Gastrocnemius medialis (tissue), 4 donors: ENCODE results near the gene NTN1. TPM values are rescaled to one million over a fixed set of nuclear protein-coding genes. Genes with fewer than 3 reads are reported as not detected.

Experiments used
- ATAC-seq, 2 donors: fragments of 150-250 bp; one replicate each; pipeline ENCODE4 v1.9.1; 2016
- DNase-seq, 2 donors: peaks; one replicate each; pipeline ENCODE4 v3.0.0-alpha.2; 2019
- H3K27ac ChIP-seq, 4 donors: fragments of 200-600 bp; sonication (generic); 1 replicate in 1 of 4; 2 replicates in 3 of 4; pipeline ENCODE4 v1.5.1; 2016 to 2018; ENCODE audit warnings: mild to moderate bottlenecking in 2 of 4, moderate library complexity in 1 of 4
- H3K27me3 ChIP-seq, 3 donors: fragments of 200-600 bp; sonication (generic) in 2 of 3; 1 replicate in 1 of 3; 2 replicates in 2 of 3; pipeline versions ENCODE4 v1.5.1 to v1.6.0; 2016 to 2019; ENCODE audit warnings: mild to moderate bottlenecking in 1 of 3, moderate library complexity in 1 of 3
- H3K36me3 ChIP-seq, 2 donors: fragments of 200-600 bp; sonication (generic) in 1 of 2; one replicate each; pipeline ENCODE4 v1.5.1; 2017 to 2018
- H3K4me1 ChIP-seq, 2 donors: fragments of 200-600 bp; sonication (generic) in 1 of 2; one replicate each; pipeline ENCODE4 v1.5.1; 2016 to 2017; ENCODE audit warnings: mild to moderate bottlenecking in 2 of 2
- H3K4me3 ChIP-seq, 4 donors: fragments of 200-600 bp; sonication (generic) in 3 of 4; 1 replicate in 1 of 4; 2 replicates in 3 of 4; pipeline ENCODE4 v1.5.1; 2016 to 2019; ENCODE audit warnings: mild to moderate bottlenecking in 2 of 4
- H3K9me3 ChIP-seq, 3 donors: fragments of 200-600 bp; sonication (generic) in 2 of 3; 1 replicate in 1 of 3; 2 replicates in 2 of 3; pipeline ENCODE4 v1.5.1; 2016 to 2019
- CTCF ChIP-seq, 5 experiments: fragments of 450-650 bp in 3 of 5; fragments of 200-600 bp in 2 of 5; sonication (generic) in 2 of 5; IDR thresholded peaks in 4 of 5; conservative IDR thresholded peaks in 1 of 5; 1 replicate in 4 of 5; 2 replicates in 1 of 5; pipeline ENCODE4 v1.5.1; 2016 to 2019; ENCODE audit warnings: antibody characterized with exemption in 5 of 5, mild to moderate bottlenecking in 3 of 5, moderate library complexity in 3 of 5
- POLR2A ChIP-seq, 2 donors: fragments of 450-650 bp; IDR thresholded peaks; one replicate each; pipeline ENCODE4 v1.6.1; 2017; ENCODE audit warnings: antibody characterized with exemption in 2 of 2, mild to moderate bottlenecking in 2 of 2, moderate library complexity in 2 of 2
- in situ Hi-C, 4 donors: fragments of 200-750 bp; cut with MboI; loops; one replicate each; pipeline versions ENCODE4 v1.15.0 to v1.8.0; 2017; ENCODE audit warnings: low sequenced_read_pairs in 4 of 4
- intact Hi-C: fragments of 100-400 bp; cut with DNase I; formaldehyde crosslinking; loops from one replicate; pipeline ENCODE4 v1.15.1; 2023; ENCODE audit warnings: low total_unique reads
- total RNA-seq, 4 donors: library from RNA; depleted of rRNA; stranded (reverse); fragments of >200 nt; gene quantifications; one replicate each; pipeline versions ENCODE4 v1.1.0 to v1.2.3, GENCODE V29; 2016

Gene NTN1
- total RNA-seq, 4 donors from 2014 or later = 0.76 to 4.1 (median 1.2) TPM

- DNase-seq (peak in 1 of 2 donors; percentile 37), ATAC-seq (peak in 1 of 2 donors; percentile 53)
- Histone ChIP-seq H3K9me3 (no peaks in the 10 kb centered on the region), H3K27me3 (no peaks in the 10 kb centered on the region), H3K4me1 (no peaks in the 10 kb centered on the region), H3K4me3 (no peak overlapping the region), H3K36me3 (no peaks in the 10 kb centered on the region), H3K27ac (no peak overlapping the region)
- in situ Hi-C loops = loop anchor here in 3 of 4 donors (10.0 to 25.0 kb wide), 3 partner anchors 296 to 546 kb away; no protein-coding TSS in a partner anchor
- intact Hi-C loops = loop anchor here (2.0 to 10.0 kb wide), 2 partner anchors 303 to 531 kb away; no protein-coding TSS in a partner anchor
- TF ChIP-seq CTCF (IDR thresholded peaks at IDR 0.05 in 4 of 5, conservative IDR thresholded peaks at IDR 0.05 in 1 of 5) (peak; percentile 41 to 67 (median 52)), POLR2A (IDR thresholded peaks at IDR 0.05) (no peak)
Measured at GRCh38 chr17:8991514-8992285, 29.6 kb upstream of the NTN1 start.

GRCh38 chr17:8994319-8994718 lies 27.0 kb upstream of the NTN1 start:
- H3K4me3 ChIP-seq = no peak overlapping the region
- H3K9me3 ChIP-seq = no peaks in the 10 kb centered on the region
- H3K27me3 ChIP-seq = no peaks in the 10 kb centered on the region
- TF ChIP-seq POLR2A (IDR thresholded peaks at IDR 0.05) (no peak), CTCF (IDR thresholded peaks at IDR 0.05 in 4 of 5, conservative IDR thresholded peaks at IDR 0.05 in 1 of 5) (peak in 4 of 5 experiments; percentile 31 to 61 (median 47))
- ATAC-seq = no peak
- H3K27ac ChIP-seq = no peak overlapping the region
- in situ Hi-C loops (loop anchor here in 3 of 4 donors (10.0 to 25.0 kb wide), 3 partner anchors 293 to 543 kb away; no protein-coding TSS in a partner anchor), intact Hi-C loops (loop anchor here (10.0 kb wide), 1 partner anchor 300 kb away; no protein-coding TSS in a partner anchor)
- no peak for DNase-seq
- H3K4me1 ChIP-seq = no peaks in the 10 kb centered on the region
- H3K36me3 ChIP-seq = no peaks in the 10 kb centered on the region

GRCh38 chr17:8995711-8996110 lies 25.6 kb upstream of the NTN1 start:
- no peak for ATAC-seq
- TF ChIP-seq CTCF (IDR thresholded peaks at IDR 0.05 in 4 of 5, conservative IDR thresholded peaks at IDR 0.05 in 1 of 5) = no peak
- no peak for TF ChIP-seq POLR2A (IDR thresholded peaks at IDR 0.05)

GRCh38 chr17:8997994-8998628 lies 23.2 kb upstream of the NTN1 start:
- H3K9me3 ChIP-seq = no peaks in the 10 kb centered on the region
- H3K4me1 ChIP-seq = no peaks in the 10 kb centered on the region
- H3K27ac ChIP-seq = no peak overlapping the region
- in situ Hi-C loops (loop anchor here in 3 of 4 donors (10.0 to 25.0 kb wide), 3 partner anchors 289 to 539 kb away; no protein-coding TSS in a partner anchor), intact Hi-C loops (loop anchor here (10.0 kb wide), 1 partner anchor 297 kb away; no protein-coding TSS in a partner anchor)
- TF ChIP-seq CTCF (IDR thresholded peaks at IDR 0.05 in 4 of 5, conservative IDR thresholded peaks at IDR 0.05 in 1 of 5) = peak; percentile 26 to 67 (median 37)
- no peak for TF ChIP-seq POLR2A (IDR thresholded peaks at IDR 0.05)
- peaks cover 0 to 9% (median 5%) of the 10 kb centered on the region in 3 donors for H3K27me3 ChIP-seq
- no peak for ATAC-seq
- no peak overlapping the region for H3K4me3 ChIP-seq
- no peaks in the 10 kb centered on the region for H3K36me3 ChIP-seq
- no peak for DNase-seq

More at GRCh38 chr17:8995711-8996110, 25.6 kb upstream of the NTN1 start:
- in situ Hi-C loops (loop anchor here in 3 of 4 donors (10.0 to 25.0 kb wide), 3 partner anchors 292 to 542 kb away; no protein-coding TSS in a partner anchor), intact Hi-C loops (loop anchor here (10.0 kb wide), 1 partner anchor 299 kb away; no protein-coding TSS in a partner anchor)
- no peak overlapping the region for H3K27ac ChIP-seq
- no peaks in the 10 kb centered on the region for H3K4me1 ChIP-seq
- H3K36me3 ChIP-seq = no peaks in the 10 kb centered on the region
- no peak overlapping the region for H3K4me3 ChIP-seq
- no peak for DNase-seq
- H3K9me3 ChIP-seq = no peaks in the 10 kb centered on the region
- peaks cover 0 to 5% (median 4%) of the 10 kb centered on the region in 3 donors for H3K27me3 ChIP-seq
